Pancreas (tissue), 10 donors: ENCODE results near the gene RASSF4. TPM values are rescaled to one million over a fixed set of nuclear protein-coding genes. Genes with fewer than 3 reads are reported as not detected.

ENCODE experiments used
- ATAC-seq, 4 donors: fragments of 200-7000 bp; cut with Tn5 transposase; one replicate each; pipeline versions ENCODE4 v1.8.0 to v1.9.1; 2020; ENCODE audit warnings: mild to moderate bottlenecking in 4 of 4, moderate library complexity in 4 of 4
- DNase-seq, 6 donors: peaks; one replicate each; pipeline ENCODE4 v3.0.0-alpha.2; 2020
- FAIRE-seq: peaks from 2 replicates; lab custom pipeline; 2012; peaks lifted over from hg19 to GRCh38; lab: Jason Lieb, UNC
- H3K27ac ChIP-seq, 4 donors: fragments of 200-600 bp; sonication (generic); 1 replicate in 3 of 4; 2 replicates in 1 of 4; pipeline versions ENCODE4 v1.5.0 to v1.8.0; 2020
- H3K27me3 ChIP-seq, 4 donors: fragments of 200-600 bp; one replicate each; pipeline ENCODE4 v1.8.0; 2021
- H3K36me3 ChIP-seq, 3 donors: fragments of 200-600 bp; sonication (generic) in 1 of 3; one replicate each; pipeline versions ENCODE4 v1.5.0 to v1.8.0; 2020 to 2021
- H3K4me1 ChIP-seq, 3 donors: fragments of 200-600 bp; one replicate each; pipeline ENCODE4 v1.8.0; 2021
- H3K4me3 ChIP-seq, 4 donors: fragments of 200-600 bp; sonication (generic) in 2 of 4; one replicate each; pipeline versions ENCODE4 v1.5.0 to v1.8.0; 2020 to 2021
- H3K9me3 ChIP-seq, 4 donors: fragments of 200-600 bp; one replicate each; pipeline ENCODE4 v1.8.0; 2021
- CTCF ChIP-seq, 4 donors: fragments of 200-600 bp; sonication (generic) in 3 of 4; IDR thresholded peaks; one replicate each; pipeline versions ENCODE4 v1.5.0 to v1.8.0; 2021; ENCODE audit warnings: antibody characterized with exemption in 4 of 4
- WGBS, 2 donors: extraction: QIAGEN DNeasy Blood & Tissue Kit; methylation state at CpG; one replicate each; pipeline ENCODE4 v1.1.7; 2013; 5-methylcytosine and 5-hydroxymethylcytosine counted together
- intact Hi-C, 3 donors: fragments of 100-400 bp; cut with DNase I; formaldehyde crosslinking; loops; one replicate each; pipeline versions ENCODE4 v1.11.1 to v1.14.2; 2022
- polyA plus RNA-seq, 2 donors: library from polyadenylated mRNA; stranded (reverse); fragments of 200-250 nt; gene quantifications; one replicate each; pipeline ENCODE4 v1.2.3, GENCODE V29; 2013
- total RNA-seq, 6 donors: library from RNA; stranded (reverse); fragmentation: NEBNext Ultra II Directional in 4 of 6; extraction: Animal tissue kit (Norgen Biotek cat#: 25700) in 4 of 6; gene quantifications; one replicate each; pipeline versions ENCODE4 v1.2.1 to v1.2.4, GENCODE V29; 2021 to 2023
- donor health status: healthy with polysubstance abuse.
- donor health status: DM: no; HTN: no; CAD: no; lungs with moderate emphysema.
- donor health status: DM: no; HTN: no; CAD: no.
- donor health status: control.
- donor health status: control.
- donor health status: Bipolar disorder and iron deficiency.
- donor health status: DM: yes; HTN: yes; CAD: no.
- donor health status: DM: no; HTN: no; CAD: no.
- donor health status: DM: no; HTN: no; CAD: no.
- donor health status: DM: yes; HTN: yes; CAD: no.

RASSF4 gene
- total and polyA plus RNA-seq, 8 donors, result 13.9 to 100 (median 37.8) TPM

DNA sequence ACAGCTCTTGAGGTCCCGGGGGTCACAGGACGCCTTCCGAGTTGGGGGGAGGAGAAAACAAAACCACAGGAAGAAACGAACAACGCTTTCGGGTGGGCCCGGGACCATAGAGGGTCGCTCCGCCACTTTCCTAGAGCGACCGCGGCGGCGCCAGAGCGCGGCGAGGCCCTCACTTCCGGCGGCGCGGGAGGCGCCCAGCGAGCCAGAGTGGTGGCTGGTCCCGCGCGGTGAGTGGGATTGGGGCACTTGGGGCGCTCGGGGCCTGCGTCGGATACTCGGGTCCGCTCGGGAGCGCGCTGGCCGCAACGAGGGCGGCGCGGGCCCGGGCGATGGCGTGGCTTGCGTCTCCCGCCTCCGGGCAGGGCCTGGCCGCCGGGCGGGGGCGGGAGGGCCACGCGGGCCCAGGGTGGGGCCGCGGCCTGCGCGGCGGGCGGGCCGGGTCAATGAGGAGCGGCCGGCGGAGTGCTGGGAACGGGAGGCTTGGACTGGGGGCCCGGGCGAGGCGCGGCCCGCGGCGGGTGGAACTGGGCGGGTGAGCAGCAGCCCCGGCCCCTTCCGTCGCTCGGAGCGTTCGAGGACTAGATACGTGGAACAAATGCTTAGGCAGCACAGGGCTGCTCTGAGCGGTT lies 41.3 kb downstream of the RASSF4 start, which contains the start of gene ZNF22:
Gene ZNF22, plus strand, starts transcription at position 172 of the 629 bp plus-strand sequence. CDS start 2,446 bp downstream, outside the sequence.
- no peak for FAIRE-seq
- peaks cover 0 to 10% (median 0%) of the 10 kb centered on the region in 3 donors for H3K36me3 ChIP-seq
- intact Hi-C loops, result no loop called here
- H3K27me3 ChIP-seq, result no peaks in the 10 kb centered on the region
- H3K9me3 ChIP-seq, result no peaks in the 10 kb centered on the region
- ATAC-seq, result peak; percentile 54 to 68 (median 60)
- no peak for TF ChIP-seq CTCF (IDR thresholded peaks at IDR 0.05)
- peak within 1 kb of the TSS; percentile 87 to 96 (median 95) for H3K27ac ChIP-seq
- peaks cover 24 to 45% (median 38%) of the 10 kb centered on the region in 3 donors for H3K4me1 ChIP-seq
- H3K4me3 ChIP-seq, result peak within 1 kb of the TSS; percentile 47 to 68 (median 60)
- peak; percentile 54 to 87 (median 66) for DNase-seq
- WGBS, 2 donors, result 1 to 2% methylated on average over 48 to 79 of the region's 79 CpGs

DNA sequence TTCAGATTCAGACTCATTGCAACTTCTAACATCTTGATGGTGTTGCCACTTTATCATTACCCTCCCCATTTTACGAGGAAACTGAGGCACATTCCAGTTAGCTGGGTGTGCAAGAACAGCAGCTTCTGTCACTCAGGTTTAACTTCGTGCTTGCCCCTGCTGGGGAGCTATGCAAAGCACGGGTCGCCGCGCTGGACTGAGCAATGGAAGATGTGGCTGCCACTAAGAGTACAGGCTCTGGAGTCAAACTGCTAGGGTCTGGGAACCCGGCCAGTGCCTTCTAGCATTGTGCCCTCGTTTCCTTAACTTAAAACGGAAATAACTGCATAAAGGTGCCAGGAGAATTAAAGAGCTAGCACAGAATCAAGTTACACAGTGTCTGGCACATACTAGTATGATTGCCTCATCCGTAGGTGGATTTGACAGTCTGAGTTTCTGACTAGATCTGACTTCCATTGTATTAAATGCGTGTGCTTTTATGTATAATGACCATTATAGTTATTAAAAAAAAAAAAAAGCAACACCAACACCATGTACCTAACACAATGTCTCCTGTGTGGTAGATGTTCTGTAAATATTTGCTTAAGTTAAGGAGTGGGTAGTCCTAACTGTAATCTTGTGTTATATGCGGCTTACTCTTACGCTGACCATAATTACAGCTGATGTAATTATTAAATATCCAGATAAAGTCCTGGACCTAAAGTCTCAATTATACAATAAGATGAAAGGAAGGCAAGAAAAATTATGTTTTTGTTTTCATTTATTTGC lies 42.0 kb downstream of the RASSF4 start:
- FAIRE-seq, result no peak
- peak; percentile 72 to 74 (median 73) for ATAC-seq
- peaks cover 18 to 38% (median 31%) of the 10 kb centered on the region in 3 donors for H3K4me1 ChIP-seq
- H3K36me3 ChIP-seq, result peaks cover 0 to 10% (median 0%) of the 10 kb centered on the region in 3 donors
- intact Hi-C loops, result no loop called here
- 2% methylated on average over 13 of the region's 13 CpGs for WGBS, 2 donors
- H3K4me3 ChIP-seq, result peak overlapping the region; percentile 47 to 68 (median 60)
- no peak for TF ChIP-seq CTCF (IDR thresholded peaks at IDR 0.05)
- H3K27me3 ChIP-seq, result no peaks in the 10 kb centered on the region
- H3K27ac ChIP-seq, result peak overlapping the region; percentile 87 to 96 (median 95)
- DNase-seq, result peak; percentile 74 to 88 (median 78)
- no peaks in the 10 kb centered on the region for H3K9me3 ChIP-seq

DNA sequence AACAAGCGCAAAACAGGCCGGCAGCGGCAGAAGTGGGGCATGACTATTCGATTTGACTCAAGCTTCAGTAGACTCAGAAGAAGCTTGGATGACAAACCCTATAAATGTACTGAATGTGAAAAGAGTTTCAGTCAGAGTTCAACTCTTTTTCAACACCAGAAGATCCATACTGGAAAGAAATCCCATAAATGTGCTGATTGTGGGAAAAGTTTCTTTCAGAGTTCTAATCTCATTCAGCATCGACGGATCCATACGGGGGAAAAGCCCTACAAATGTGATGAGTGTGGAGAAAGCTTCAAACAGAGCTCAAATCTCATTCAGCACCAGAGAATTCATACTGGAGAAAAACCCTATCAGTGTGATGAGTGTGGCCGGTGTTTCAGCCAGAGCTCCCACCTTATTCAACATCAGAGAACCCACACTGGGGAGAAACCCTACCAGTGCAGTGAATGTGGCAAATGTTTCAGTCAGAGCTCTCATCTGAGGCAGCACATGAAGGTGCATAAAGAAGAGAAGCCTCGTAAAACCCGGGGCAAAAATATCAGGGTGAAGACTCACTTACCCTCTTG lies 43.9 kb downstream of the RASSF4 start:
- no peak overlapping the region for H3K27ac ChIP-seq
- no peak for TF ChIP-seq CTCF (IDR thresholded peaks at IDR 0.05)

DNA sequence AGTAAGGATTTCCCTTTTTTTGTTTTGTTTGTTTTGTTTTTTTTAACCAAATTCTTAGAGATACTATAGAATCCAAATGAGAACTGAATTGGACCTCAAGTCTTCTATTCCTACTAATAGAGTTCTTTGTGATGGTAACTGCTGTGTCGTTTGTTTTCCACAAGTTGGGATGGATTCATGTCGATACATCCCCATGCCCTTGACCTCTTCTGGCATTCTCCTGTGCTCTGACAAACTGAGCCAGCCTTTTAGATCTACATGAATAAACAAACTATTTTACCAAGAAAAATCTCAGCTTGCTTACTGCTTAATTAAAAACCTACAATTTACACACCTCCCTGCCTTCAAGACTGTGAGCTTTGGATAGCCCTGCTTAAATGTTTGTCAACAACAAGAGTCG lies 45.1 kb downstream of the RASSF4 start:
- Histone ChIP-seq H3K36me3 (peaks cover 0 to 10% (median 0%) of the 10 kb centered on the region in 3 donors), H3K4me3 (no peak overlapping the region), H3K9me3 (no peaks in the 10 kb centered on the region), H3K27me3 (no peaks in the 10 kb centered on the region), H3K4me1 (peaks cover 7 to 24% (median 19%) of the 10 kb centered on the region in 3 donors), H3K27ac (no peak overlapping the region)
- intact Hi-C loops, result no loop called here
- DNase-seq, result no peak
- WGBS, 2 donors, result 22 to 34% methylated on average over 3 of the region's 3 CpGs
- ATAC-seq, result no peak
- TF ChIP-seq CTCF (IDR thresholded peaks at IDR 0.05), result no peak
- no peak for FAIRE-seq

More for the DNA sequence above, 43.9 kb downstream of the RASSF4 start:
- 90 to 91% methylated on average over 10 of the region's 10 CpGs for WGBS, 2 donors
- H3K4me3 ChIP-seq, result no peak overlapping the region
- peaks cover 7 to 24% (median 20%) of the 10 kb centered on the region in 3 donors for H3K4me1 ChIP-seq
- no peaks in the 10 kb centered on the region for H3K9me3 ChIP-seq
- FAIRE-seq (no peak), ATAC-seq (no peak), DNase-seq (no peak)
- H3K36me3 ChIP-seq, result peaks cover 0 to 10% (median 0%) of the 10 kb centered on the region in 3 donors
- intact Hi-C loops, result no loop called here
- no peaks in the 10 kb centered on the region for H3K27me3 ChIP-seq
